SK-N-MC (cell line): ENCODE data around the gene PTGES3.

Experiments used
- DNase-seq: peaks from one replicate; pipeline ENCODE4 v3.0.0-alpha.2; 2011; ENCODE audit warnings: low read depth, low spot score
- H3K27ac ChIP-seq: fragments of 200-600 bp; sonication (generic); 2 replicates; pipeline ENCODE4 v1.5.1; 2016; ENCODE audit warnings: mixed run types
- H3K36me3 ChIP-seq: fragments of 200-600 bp; sonication (generic); 2 replicates; pipeline ENCODE4 v1.6.1; 2017; ENCODE audit warnings: antibody characterized with exemption, low read length, mixed read lengths; ENCODE audit not compliant: insufficient read depth
- H3K4me3 ChIP-seq: fragments of 200-600 bp; sonication (generic); 2 replicates; pipeline ENCODE4 v1.5.1; 2016
- H3K9ac ChIP-seq: fragments of 200-600 bp; sonication (generic); 2 replicates; pipeline ENCODE4 v1.8.0; 2017; ENCODE audit warnings: mixed run types, mixed read lengths; ENCODE audit not compliant: insufficient read length
- H3K9me3 ChIP-seq: fragments of 200-600 bp; sonication (generic); 2 replicates; pipeline ENCODE4 v1.6.1; 2017; ENCODE audit warnings: low read depth, mild to moderate bottlenecking, antibody characterized with exemption, low read length, moderate library complexity, mixed read lengths
- EZH2 ChIP-seq: fragments of 200-600 bp; sonication (generic); IDR thresholded peaks from one replicate; pipeline ENCODE4 v1.6.1; 2017; ENCODE audit warnings: antibody characterized with exemption
- FOXP2 ChIP-seq: optimal IDR thresholded peaks from 2 replicates; pipeline ENCODE3; 2011; ENCODE audit warnings: mild to moderate bottlenecking, moderate library complexity; ENCODE audit not compliant: insufficient read depth; ENCODE audit errors: extremely low read length, control extremely low read depth
- POLR2AphosphoS5 ChIP-seq: IDR thresholded peaks from 2 replicates; pipeline ENCODE4 v1.6.1; 2012; ENCODE audit warnings: mild to moderate bottlenecking, low read depth, low read length, borderline replicate concordance

The PTGES3 gene

DNA sequence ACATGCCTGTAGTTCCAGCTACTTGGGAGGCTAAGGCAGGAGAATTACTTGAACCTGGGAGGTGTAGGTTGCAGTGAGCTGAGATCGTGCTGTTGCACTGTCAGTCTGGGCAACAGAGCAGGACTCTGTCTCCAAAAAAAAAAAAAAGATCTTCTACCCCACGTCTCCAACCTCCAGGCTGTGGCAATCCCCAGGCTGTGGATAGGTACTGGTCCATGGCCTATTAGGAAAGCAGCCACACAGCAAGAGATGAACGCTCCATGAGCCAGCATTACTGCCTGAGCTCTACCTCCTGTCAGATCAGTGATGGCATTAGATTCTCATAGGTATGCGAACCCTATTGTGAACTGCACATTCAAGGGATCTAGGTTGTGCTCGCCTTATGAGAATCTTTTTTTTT is 6.1 kb upstream of the PTGES3 start:
- H3K9ac ChIP-seq, result no peak overlapping the region
- no peaks in the 10 kb centered on the region for H3K9me3 ChIP-seq
- H3K36me3 ChIP-seq, result no peaks in the 10 kb centered on the region
- no peak for DNase-seq
- no peak overlapping the region for H3K4me3 ChIP-seq
- TF ChIP-seq EZH2 (no peak), POLR2AphosphoS5 (no peak), FOXP2 (no peak)
- H3K27ac ChIP-seq, result no peak overlapping the region

DNA sequence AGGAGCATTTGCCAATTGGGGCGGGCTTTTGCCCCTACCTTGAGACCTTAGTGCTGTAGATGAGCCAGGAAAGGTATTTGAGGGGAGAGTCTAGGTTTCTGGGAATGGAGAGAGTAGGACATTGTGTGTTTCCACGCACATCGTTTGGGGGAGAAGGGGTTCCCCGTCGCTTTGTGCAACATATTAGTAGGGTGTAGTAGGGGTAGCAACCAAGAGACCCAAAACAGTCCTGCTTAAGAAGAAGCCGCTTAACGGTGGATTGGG is 694 bp upstream of the PTGES3 start:
- peak overlapping the region; percentile 91 for H3K4me3 ChIP-seq
- H3K27ac ChIP-seq, result peak overlapping the region; percentile 100
- TF ChIP-seq POLR2AphosphoS5 (no peak), FOXP2 (no peak), EZH2 (no peak)
- no peaks in the 10 kb centered on the region for H3K9me3 ChIP-seq
- H3K36me3 ChIP-seq, result peaks cover 26% of the 10 kb centered on the region; the same call in 1 of the 2 replicates
- DNase-seq, result no peak
- H3K9ac ChIP-seq, result peak overlapping the region; percentile 97

GRCh38 chr12:56687223-56688128 is 608 bp downstream of the PTGES3 start:
- H3K4me3 ChIP-seq, result peak overlapping the region; percentile 91
- H3K9me3 ChIP-seq, result no peaks in the 10 kb centered on the region
- peaks cover 31% of the 10 kb centered on the region for H3K36me3 ChIP-seq
- TF ChIP-seq EZH2, result no peak
- TF ChIP-seq FOXP2, result no peak
- no peak for TF ChIP-seq POLR2AphosphoS5
- peak overlapping the region; percentile 99 for H3K27ac ChIP-seq
- DNase-seq, result no peak
- H3K9ac ChIP-seq, result peak overlapping the region; percentile 97

DNA sequence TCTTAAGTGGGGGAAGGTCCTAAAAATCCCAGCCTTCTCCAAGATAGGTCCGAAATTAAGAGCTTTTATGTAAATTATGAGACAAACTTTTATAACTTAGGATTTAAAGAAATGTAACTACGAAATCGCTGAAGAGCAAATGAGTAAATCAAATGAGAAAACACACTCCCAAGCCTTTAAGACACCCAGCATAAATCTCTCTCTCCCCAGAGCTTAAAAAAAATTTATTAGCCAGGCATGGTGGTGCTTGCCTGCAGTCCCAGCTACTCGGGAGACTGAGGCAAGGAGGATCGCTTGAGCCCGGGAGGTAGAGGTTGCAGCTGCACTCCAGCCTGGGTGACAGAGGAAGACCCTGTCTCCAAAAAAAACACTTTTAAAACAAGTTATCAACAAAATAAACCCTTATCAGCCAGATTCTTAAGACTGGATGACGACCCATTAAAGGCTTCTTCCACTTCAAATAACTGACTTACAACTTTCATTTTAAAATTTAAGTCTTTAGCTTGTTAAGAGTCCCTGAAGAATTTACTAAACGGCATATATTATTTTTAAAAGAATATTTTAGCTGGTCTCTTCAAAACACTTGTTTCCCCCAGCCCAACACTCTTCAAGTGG is 3.2 kb downstream of the PTGES3 start:
- Histone ChIP-seq H3K27ac (peak overlapping the region; percentile 99), H3K36me3 (peaks cover 50% of the 10 kb centered on the region), H3K4me3 (peak overlapping the region; percentile 91), H3K9me3 (no peaks in the 10 kb centered on the region), H3K9ac (peak overlapping the region; percentile 69)
- no peak for TF ChIP-seq FOXP2
- TF ChIP-seq EZH2, result no peak
- TF ChIP-seq POLR2AphosphoS5, result no peak; the same call in 1 of the 2 replicates
- DNase-seq, result no peak

- no peak overlapping the region for H3K4me3 ChIP-seq
- peaks cover 73% of the 10 kb centered on the region for H3K36me3 ChIP-seq
Measured at GRCh38 chr12:56682323-56682722, 5.8 kb downstream of the PTGES3 start.

GRCh38 chr12:56679883-56680575 is 8.1 kb downstream of the PTGES3 start:
- no peak for TF ChIP-seq FOXP2
- no peak; the same call in 1 of the 2 replicates for TF ChIP-seq POLR2AphosphoS5
- no peak for TF ChIP-seq EZH2
- DNase-seq, result no peak
- H3K27ac ChIP-seq, result peak overlapping the region; percentile 60; the same call in 1 of the 2 replicates
- H3K9me3 ChIP-seq, result no peaks in the 10 kb centered on the region
- H3K4me3 ChIP-seq, result no peak overlapping the region
- H3K9ac ChIP-seq, result no peak overlapping the region
- peaks cover 65% of the 10 kb centered on the region for H3K36me3 ChIP-seq

More at GRCh38 chr12:56682323-56682722, 5.8 kb downstream of the PTGES3 start:
- DNase-seq, result no peak
- TF ChIP-seq POLR2AphosphoS5 (no peak), EZH2 (no peak)
- Histone ChIP-seq H3K9me3 (no peaks in the 10 kb centered on the region), H3K27ac (peak overlapping the region; percentile 39; the same call in 1 of the 2 replicates), H3K9ac (no peak overlapping the region)

GRCh38 chr12:56678852-56679251 is 9.2 kb downstream of the PTGES3 start:
- Histone ChIP-seq H3K9ac (no peak overlapping the region), H3K27ac (peak overlapping the region; percentile 60), H3K9me3 (no peaks in the 10 kb centered on the region), H3K4me3 (no peak overlapping the region), H3K36me3 (peaks cover 63% of the 10 kb centered on the region)
- no peak for TF ChIP-seq EZH2
- no peak for TF ChIP-seq FOXP2
- TF ChIP-seq POLR2AphosphoS5, result no peak
- DNase-seq, result no peak

DNA sequence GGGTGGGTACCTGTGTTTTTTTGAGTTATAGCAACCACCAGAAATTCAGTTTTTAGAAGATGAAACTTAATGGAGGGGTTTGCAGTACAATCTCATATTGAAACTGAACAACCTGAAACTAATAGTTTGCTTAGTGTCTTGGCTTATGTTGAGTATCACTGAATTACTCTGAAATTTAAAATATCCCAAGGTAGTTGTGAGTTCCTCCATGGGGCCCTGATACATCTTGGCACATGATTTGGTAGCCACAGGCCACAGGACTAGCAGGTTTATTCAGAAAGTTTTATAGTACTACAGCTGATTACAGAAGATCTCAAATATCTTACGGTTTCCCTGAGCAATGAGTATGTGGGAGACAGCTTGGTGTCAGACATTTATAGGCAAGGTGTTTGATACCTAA is 10.4 kb downstream of the PTGES3 start:
- Histone ChIP-seq H3K4me3 (no peak overlapping the region), H3K36me3 (peaks cover 67% of the 10 kb centered on the region), H3K9me3 (no peaks in the 10 kb centered on the region), H3K27ac (peak overlapping the region; percentile 39; the same call in 1 of the 2 replicates), H3K9ac (no peak overlapping the region)
- TF ChIP-seq EZH2, result no peak
- no peak; the same call in 1 of the 2 replicates for TF ChIP-seq POLR2AphosphoS5
- no peak for TF ChIP-seq FOXP2
- no peak for DNase-seq
